Right cardiac atrium (tissue), 5 donors: ENCODE results near the gene CDC45. TPM values are rescaled to one million over a fixed set of nuclear protein-coding genes. Genes with fewer than 3 reads are reported as not detected.
A peak's percentile ranks its signal among the peaks of the same experiment; 100 is the strongest.
"Not testable (repeated sequence)": the region's sequence is repeated elsewhere in the genome, so short reads cannot be mapped to it uniquely, and the experiment has no call there.

Experiments
- ATAC-seq, 2 donors: fragments of 200-7000 bp; cut with Tn5 transposase; one replicate each; pipeline versions ENCODE4 v1.8.0 to v1.9.1; 2020; ENCODE audit warnings: moderate library complexity in 2 of 2, mild to moderate bottlenecking in 1 of 2
- DNase-seq, 3 donors: peaks; one replicate each; pipeline ENCODE4 v3.0.0-alpha.2; 2020
- H3K27ac ChIP-seq: one replicate; pipeline ENCODE4 v1.5.1; 2013; ENCODE audit warnings: mild to moderate bottlenecking, low read length, control low read depth, moderate library complexity
- H3K27me3 ChIP-seq: one replicate; pipeline ENCODE4 v1.6.1; 2013; ENCODE audit not compliant: control insufficient read depth, insufficient read depth
- H3K4me1 ChIP-seq: one replicate; pipeline ENCODE4 v1.6.1; 2013; ENCODE audit warnings: low read length; ENCODE audit not compliant: control insufficient read depth, insufficient read depth
- H3K4me3 ChIP-seq: one replicate; pipeline ENCODE4 v1.5.1; 2013; ENCODE audit warnings: low read length, control low read depth
- H3K9me3 ChIP-seq: one replicate; pipeline ENCODE4 v1.6.1; 2013; ENCODE audit warnings: low read length; ENCODE audit not compliant: control insufficient read depth
- WGBS: extraction: QIAGEN DNeasy Blood & Tissue Kit; methylation state at CpG from one replicate; pipeline ENCODE4 v1.1.7; 2013; 5-methylcytosine and 5-hydroxymethylcytosine counted together
- intact Hi-C, 4 donors: fragments of 100-400 bp; cut with DNase I; formaldehyde crosslinking; loops; one replicate each; pipeline versions ENCODE4 v1.11.0 to v1.14.0; 2022 to 2023
- polyA plus RNA-seq: library from polyadenylated mRNA; stranded (reverse); fragments of 200-250 nt; gene quantifications from one replicate; pipeline ENCODE4 v1.2.3, GENCODE V29; 2013
- total RNA-seq, 4 donors: library from RNA; stranded (reverse); fragmentation: NEBNext Ultra II Directional; extraction: Animal tissue kit (Norgen Biotek cat#: 25700); gene quantifications; one replicate each; pipeline ENCODE4 v1.2.1, GENCODE V29; 2021
- donor health status: healthy with polysubstance abuse.
- donor health status: DM: no; HTN: yes; CAD: no.
- donor health status: DM: no; HTN: no; CAD: no.
- donor health status: DM: no; HTN: yes; CAD: no; lungs with severe emphysema.
- donor health status: DM: yes; HTN: yes; CAD: no.

CDC45 gene
- total and polyA plus RNA-seq, 5 donors, result 0.16 to 0.85 (median 0.80) TPM; not detected in 2

DNA sequence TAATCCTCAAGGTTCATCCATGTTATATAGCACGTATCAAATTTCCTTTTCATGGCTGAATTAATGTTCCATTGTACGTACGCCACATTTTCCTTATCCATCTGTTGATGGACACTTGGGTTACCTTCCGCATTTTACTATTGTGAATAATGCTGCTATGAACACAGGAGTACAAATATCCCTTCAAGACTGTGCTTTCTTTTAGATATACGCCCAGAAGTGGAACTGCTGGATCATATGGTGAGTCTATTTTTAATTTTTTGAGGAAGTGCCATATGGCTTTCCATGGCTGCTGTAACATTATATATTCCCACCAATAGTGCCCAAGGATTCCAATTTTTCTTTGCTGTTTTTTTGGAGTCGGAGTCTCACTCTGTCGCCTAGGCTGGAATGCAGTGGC, 41.4 kb upstream of the CDC45 start:
- Histone ChIP-seq H3K4me1 (peaks cover 3% of the 10 kb centered on the region), H3K27me3 (no peaks in the 10 kb centered on the region), H3K9me3 (no peaks in the 10 kb centered on the region), H3K27ac (no peak overlapping the region), H3K4me3 (no peak overlapping the region)
- intact Hi-C loops, result no loop called here
- ATAC-seq (no peak), DNase-seq (no peak)
- WGBS, result 93% methylated on average over 7 of the region's 7 CpGs

DNA sequence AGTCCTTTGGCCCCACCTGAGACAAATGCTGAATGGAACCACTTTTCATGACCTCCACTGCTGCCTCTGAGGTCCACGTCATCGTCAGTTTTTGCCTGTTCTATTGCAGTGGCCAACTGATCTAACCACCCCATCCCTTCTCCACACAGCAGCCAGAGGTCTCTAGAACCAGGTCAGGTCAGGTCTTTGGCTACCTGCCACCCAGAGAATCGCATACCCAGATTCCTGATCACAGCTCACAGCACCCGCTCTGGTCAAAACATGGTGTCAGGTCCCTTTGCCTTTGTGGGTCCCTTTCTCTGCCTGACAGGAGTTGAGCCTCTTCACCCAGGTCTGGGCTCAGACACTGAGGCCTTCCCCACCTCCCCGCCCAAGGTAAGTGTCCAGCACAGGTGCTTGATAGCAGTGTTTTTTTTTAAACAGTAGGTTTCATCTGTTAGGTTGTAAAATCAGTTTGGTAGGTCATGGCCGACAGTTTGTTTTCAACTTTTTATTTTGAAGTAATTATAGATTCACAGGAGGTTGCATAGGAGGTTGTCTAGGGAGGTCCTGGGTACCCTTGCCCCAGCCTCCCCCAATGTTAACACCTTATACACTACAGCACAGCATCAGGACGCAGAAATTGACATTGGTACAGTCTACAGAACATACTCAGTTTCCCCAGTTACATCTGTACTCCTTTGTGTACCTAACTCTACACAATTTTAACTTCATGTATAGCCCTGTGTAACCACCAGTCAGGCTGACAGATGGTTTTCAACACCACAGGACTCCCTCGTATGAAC, 39.1 kb upstream of the CDC45 start:
- intact Hi-C loops, result no loop called here
- ATAC-seq (no peak), DNase-seq (no peak)
- H3K9me3 ChIP-seq, result no peaks in the 10 kb centered on the region
- no peak overlapping the region for H3K4me3 ChIP-seq
- H3K4me1 ChIP-seq, result peaks cover 5% of the 10 kb centered on the region
- no peaks in the 10 kb centered on the region for H3K27me3 ChIP-seq
- H3K27ac ChIP-seq, result no peak overlapping the region
- 85% methylated on average over 8 of the region's 8 CpGs for WGBS

DNA sequence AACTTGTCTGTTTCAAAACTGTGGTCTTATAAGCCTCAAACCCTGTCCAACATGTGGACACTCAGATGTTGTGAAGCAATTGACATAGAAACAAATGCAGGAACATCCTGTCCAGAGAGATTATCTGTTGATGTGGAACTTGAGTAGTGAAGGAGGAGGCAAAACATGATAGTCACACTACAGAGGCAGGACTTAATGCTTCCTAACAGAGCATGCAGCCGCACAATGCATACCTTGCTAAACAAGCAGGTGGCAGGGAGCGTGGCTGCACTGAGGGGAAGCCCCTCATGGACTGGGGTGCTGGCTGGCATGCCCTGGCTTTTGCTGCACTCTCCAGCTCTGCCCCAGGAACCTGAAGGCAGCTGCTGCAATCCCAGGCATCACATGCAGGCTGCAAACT, 37.6 kb upstream of the CDC45 start:
- no peaks in the 10 kb centered on the region for H3K9me3 ChIP-seq
- peaks cover 12% of the 10 kb centered on the region for H3K4me1 ChIP-seq
- ATAC-seq, result no peak
- 96% methylated on average over 2 of the region's 2 CpGs for WGBS
- H3K4me3 ChIP-seq, result no peak overlapping the region
- DNase-seq, result no peak
- H3K27ac ChIP-seq, result no peak overlapping the region
- intact Hi-C loops, result no loop called here
- no peaks in the 10 kb centered on the region for H3K27me3 ChIP-seq

DNA sequence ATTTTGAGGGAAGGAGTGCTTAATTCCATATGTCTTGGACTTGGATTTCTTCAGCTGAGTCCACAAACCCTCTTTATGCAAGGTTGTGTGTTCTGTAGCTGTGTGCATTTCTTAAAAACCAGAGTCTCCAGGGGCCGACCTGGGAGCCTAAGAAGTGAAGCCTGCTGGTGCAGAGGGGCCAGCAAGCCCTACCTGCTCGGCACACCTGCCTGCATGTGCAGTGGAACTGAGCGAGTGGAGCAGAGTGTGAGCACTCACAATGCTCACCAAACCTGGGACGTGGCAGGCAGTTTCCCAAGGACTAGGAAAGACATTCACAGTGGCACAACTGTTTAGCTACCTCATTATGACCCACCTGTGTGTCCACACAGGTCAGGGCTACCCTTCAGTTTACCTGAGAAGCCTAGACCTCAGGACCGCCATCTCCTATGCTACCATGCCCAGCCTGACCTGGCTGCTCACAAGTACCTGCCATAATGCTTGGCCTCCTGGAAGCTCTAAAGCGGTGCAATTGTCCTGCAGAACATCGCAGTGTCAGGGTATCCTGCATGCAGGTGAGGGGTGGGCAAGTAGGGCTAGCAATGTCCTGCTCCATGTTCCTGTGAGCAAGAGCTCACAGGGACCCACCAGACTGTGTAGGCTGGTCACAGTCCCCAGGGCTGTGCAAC, 36.0 kb upstream of the CDC45 start:
- intact Hi-C loops, result no loop called here
- ATAC-seq (no peak), DNase-seq (no peak)
- 86% methylated on average over 7 of the region's 7 CpGs for WGBS
- Histone ChIP-seq H3K4me3 (no peak overlapping the region), H3K4me1 (peaks cover 15% of the 10 kb centered on the region), H3K9me3 (no peaks in the 10 kb centered on the region), H3K27me3 (no peaks in the 10 kb centered on the region), H3K27ac (no peak overlapping the region)

DNA sequence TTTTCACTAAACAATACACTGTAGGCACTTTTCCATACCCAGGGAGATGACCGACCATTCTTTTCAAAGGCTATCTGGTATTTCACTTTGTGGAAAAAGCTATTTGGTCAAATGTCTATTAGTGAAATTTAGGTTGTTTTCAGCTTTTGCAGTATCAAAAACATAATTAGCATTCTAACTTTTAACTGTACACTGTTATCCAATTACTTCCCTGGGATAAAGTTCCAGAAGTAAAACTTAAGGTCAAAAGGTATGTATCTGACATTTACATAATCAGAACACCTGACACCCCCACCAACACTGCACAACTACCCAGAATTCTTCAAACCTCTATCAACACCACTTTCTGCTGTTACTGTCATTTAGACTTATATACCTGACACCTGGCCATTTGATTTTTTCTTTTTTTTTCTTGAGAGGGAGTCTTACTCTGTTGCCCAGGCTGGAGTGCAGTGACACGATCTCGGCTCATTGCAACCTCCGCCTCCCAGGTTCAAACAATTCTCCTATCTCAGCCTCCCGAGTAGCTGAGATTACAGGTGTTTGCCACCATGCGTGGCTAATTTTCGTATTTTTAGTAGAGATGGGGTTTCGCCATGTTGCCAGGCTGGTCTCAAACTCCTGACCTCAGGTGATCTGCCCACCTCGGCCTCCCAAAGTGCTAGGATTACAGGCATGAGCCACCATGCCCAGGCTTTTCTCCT, 34.3 kb upstream of the CDC45 start:
- H3K27me3 ChIP-seq, DNase-seq, H3K4me3 ChIP-seq, H3K9me3 ChIP-seq, ATAC-seq, H3K27ac ChIP-seq, intact Hi-C loops: not testable (repeated sequence)
- H3K4me1 ChIP-seq, result peaks cover 15% of the 10 kb centered on the region
- 86% methylated on average over 9 of the region's 9 CpGs for WGBS

DNA sequence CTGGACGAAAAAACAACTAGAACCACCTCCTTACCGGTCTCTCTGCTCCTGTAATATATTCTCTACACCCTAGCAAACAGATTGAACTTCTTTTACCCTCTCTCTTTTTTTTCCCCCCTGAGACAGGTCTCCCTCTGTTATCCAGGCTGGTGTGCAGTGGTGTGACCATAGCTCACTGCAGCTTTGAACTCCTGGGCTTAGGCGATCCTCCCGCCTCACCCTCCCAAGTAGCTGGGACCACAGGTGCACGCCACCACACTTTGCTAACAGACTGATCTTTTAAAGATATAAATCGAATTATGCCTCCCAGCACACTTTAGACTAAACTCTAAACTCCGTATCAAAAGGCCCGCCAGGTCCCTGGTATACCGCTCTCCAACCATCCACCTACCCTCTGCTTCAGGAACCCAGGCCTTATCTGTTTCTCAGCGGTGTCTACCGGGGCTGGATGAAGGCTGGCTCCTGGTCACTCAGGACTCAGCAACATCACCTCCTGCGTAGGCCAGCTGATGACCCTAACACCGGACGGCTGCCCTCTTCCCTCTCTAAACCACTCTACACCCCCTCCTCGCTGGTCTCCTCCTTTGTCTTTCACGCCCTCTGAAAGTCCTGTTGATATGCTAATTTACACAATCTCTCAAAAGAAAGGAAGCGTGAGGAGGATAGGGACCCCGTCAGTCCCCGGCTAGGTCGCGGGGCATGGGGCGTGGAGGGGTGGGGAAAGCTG, 33.0 kb upstream of the CDC45 start:
- ATAC-seq (peak; percentile 4 to 24), DNase-seq (no peak)
- Histone ChIP-seq H3K4me1 (peaks cover 15% of the 10 kb centered on the region), H3K4me3 (peak overlapping the region; percentile 82), H3K27me3 (no peaks in the 10 kb centered on the region), H3K9me3 (no peaks in the 10 kb centered on the region), H3K27ac (peak overlapping the region; percentile 33)
- intact Hi-C loops, result no loop called here
- WGBS, result 25% methylated on average over 22 of the region's 22 CpGs

DNA sequence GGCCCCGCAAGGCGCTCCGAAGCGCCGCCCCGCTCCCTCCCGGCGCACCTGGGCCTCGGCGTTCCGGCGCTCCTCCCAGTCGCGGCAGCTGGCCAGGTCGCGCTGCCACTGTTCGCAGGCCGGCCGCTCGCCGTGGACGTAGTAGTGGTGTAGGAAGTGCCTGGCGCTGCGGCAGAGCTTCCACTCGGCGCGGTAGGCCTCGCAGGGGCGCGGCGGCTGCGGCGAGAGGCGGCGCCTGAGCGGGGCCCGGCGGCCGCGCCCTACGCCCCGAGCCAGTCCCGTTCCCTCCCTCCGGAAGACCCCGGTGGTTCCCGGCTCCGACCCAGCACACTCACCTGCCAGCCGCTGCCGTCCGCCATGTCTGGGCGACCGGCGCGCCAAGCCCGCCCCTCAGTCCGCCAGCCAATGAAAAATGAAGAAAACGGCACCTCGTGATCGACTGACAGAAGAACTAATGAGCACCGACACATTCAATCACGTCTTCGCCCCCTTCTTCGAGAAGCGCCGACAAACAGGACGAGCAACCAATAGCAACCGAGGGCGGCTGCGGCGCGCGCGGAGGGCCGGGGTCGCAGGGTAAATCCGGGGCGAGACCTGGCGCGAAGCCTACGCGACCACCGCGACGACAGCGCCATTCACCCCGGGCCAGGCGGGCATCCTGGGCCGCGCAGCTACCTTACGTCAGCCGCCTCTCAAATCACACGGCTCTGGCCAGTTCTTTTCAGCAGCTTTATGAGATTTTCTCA, 32.2 kb upstream of the CDC45 start, which contains the start of gene C22orf39:
C22orf39 (minus strand) TSS at position 382 of the 746 bp plus-strand sequence; CDS start at position 359, 23 bp downstream.
- DNase-seq (peak; percentile 89 to 94 (median 93)), ATAC-seq (peak; percentile 95 to 96)
- peaks cover 13% of the 10 kb centered on the region for H3K4me1 ChIP-seq
- no peaks in the 10 kb centered on the region for H3K27me3 ChIP-seq
- peak within 1 kb of the TSS; percentile 82 for H3K4me3 ChIP-seq
- WGBS, result under 1% methylated on average over 92 of the region's 92 CpGs
- intact Hi-C loops, result no loop called here
- peak within 1 kb of the TSS; percentile 82 for H3K27ac ChIP-seq
- no peaks in the 10 kb centered on the region for H3K9me3 ChIP-seq

DNA sequence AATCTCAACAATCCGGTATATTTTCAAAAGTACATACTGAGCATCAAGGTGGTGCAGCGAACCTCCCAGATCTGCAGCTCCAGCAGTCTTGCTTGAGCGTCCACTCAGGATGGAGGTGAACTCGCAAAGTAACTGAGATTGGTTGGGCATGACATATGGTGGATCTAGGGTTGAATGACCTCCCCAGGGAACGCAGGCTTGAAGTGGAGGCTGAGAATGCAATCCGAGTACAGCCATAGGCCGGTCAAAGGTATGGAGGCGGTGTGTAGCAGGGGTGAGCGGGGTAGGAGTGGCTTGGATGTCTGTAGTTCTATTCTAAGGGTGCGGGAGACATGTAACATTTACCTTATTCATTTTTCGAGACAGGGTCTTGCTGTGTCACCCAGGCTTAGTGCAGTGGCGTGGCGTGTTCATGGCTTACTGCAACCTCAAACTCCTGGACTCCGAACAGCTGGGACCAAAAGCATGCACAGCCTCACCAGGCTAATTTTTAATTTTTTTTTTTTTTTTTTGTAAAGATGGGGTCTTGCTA, 31.6 kb upstream of the CDC45 start:
- intact Hi-C loops, result no loop called here
- ATAC-seq, result peak; percentile 49 to 50
- peak overlapping the region; percentile 82 for H3K27ac ChIP-seq
- H3K4me1 ChIP-seq, result peaks cover 13% of the 10 kb centered on the region
- WGBS, result 16% methylated on average over 14 of the region's 14 CpGs
- no peaks in the 10 kb centered on the region for H3K9me3 ChIP-seq
- peak overlapping the region; percentile 82 for H3K4me3 ChIP-seq
- DNase-seq, result no peak
- H3K27me3 ChIP-seq, result no peaks in the 10 kb centered on the region

DNA sequence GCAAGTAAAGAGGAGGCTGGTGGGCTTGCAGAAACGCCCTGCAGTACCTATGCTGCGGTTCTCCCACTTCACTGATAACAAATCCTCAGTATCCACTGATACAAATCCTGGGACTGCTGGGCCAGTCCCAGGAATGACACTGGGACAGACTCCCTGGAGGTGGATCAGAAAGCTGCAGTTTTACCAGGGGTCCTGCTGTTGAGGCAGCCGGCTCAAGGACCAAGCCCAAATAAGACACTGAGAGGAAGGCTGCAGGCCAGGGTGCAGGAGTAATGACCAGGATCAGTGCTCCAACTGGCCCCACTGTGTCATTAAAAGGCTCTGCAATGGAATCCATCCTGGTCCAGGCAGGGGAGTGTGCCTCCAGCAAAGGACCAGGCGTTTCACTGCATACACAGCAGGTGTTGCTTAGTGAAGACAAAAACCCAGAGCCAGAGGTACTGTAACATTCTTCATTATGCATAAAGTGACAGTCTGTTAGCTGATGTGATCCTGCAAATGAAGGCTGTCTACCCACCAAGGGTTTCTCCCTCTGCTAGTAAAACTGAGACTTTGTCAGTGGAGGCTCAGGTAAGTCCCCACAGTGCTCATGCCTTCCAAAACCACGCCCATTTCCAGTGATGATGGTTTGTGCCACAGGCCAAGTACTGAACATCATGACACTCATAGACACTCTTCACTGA, 30.8 kb upstream of the CDC45 start:
- Histone ChIP-seq H3K27me3 (no peaks in the 10 kb centered on the region), H3K4me1 (peaks cover 13% of the 10 kb centered on the region), H3K27ac (no peak overlapping the region), H3K4me3 (no peak overlapping the region), H3K9me3 (no peaks in the 10 kb centered on the region)
- no peak for ATAC-seq
- DNase-seq, result no peak
- 81% methylated on average over 5 of the region's 5 CpGs for WGBS
- intact Hi-C loops, result no loop called here

DNA sequence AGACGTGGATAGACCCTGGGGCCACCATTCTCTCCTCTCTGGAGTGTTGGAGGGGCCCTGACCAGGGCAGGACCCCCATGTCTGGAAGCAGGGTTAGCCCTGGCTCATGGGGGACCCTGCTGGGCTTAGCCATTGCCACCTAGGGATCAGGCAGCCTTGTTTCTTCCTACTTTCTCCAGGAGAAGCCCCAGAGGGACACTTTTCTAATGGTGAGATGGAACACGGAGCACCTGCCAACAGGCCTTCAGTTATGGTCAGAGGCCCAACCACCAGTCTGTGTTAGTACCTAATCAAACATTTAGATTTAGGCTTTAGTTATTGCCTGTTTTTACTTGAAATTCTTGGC, 30.3 kb upstream of the CDC45 start:
- no peaks in the 10 kb centered on the region for H3K27me3 ChIP-seq
- no peak for ATAC-seq
- H3K4me1 ChIP-seq, result peaks cover 13% of the 10 kb centered on the region
- DNase-seq, result no peak
- 80% methylated on average over 2 of the region's 2 CpGs for WGBS
- H3K9me3 ChIP-seq, result no peaks in the 10 kb centered on the region
- H3K27ac ChIP-seq, result no peak overlapping the region
- no peak overlapping the region for H3K4me3 ChIP-seq
- intact Hi-C loops, result no loop called here
